ENCODE results near the gene ELP2. TPM values are rescaled to one million over a fixed set of nuclear protein-coding genes. Genes with fewer than 3 reads are reported as not detected.
"Not testable (repeated sequence)": the region's sequence is repeated elsewhere in the genome, so short reads cannot be mapped to it uniquely, and the experiment has no call there.

The ELP2 gene
- total RNA-seq, 4 donors from 2014 or later, result 46.1 to 82.4 (median 67.4) TPM

- H3K36me3 ChIP-seq, result no peaks in the 10 kb centered on the region
- peaks cover 0 to 3% (median 0%) of the 10 kb centered on the region in 4 donors for H3K9me3 ChIP-seq
- no peak for DNase-seq (ENCODE audit: low spot score in 2 of 2)
- H3K27me3 ChIP-seq, result peaks cover 0 to 4% of the 10 kb centered on the region in 2 donors
- H3K4me3 ChIP-seq, result no peak overlapping the region
- no peaks in the 10 kb centered on the region for H3K4me1 ChIP-seq
- H3K27ac ChIP-seq, result no peak overlapping the region
- WGBS, 2 donors, result 85 to 89% methylated on average over 2 of the region's 2 CpGs
- no peak for TF ChIP-seq CTCF (IDR thresholded peaks at IDR 0.05)
- no peak for TF ChIP-seq POLR2A (IDR thresholded peaks at IDR 0.05)
- no peak for TF ChIP-seq EP300 (IDR thresholded peaks at IDR 0.05)
Measured at GRCh38 chr18:36088256-36088655, 41.4 kb upstream of the ELP2 start.

DNA sequence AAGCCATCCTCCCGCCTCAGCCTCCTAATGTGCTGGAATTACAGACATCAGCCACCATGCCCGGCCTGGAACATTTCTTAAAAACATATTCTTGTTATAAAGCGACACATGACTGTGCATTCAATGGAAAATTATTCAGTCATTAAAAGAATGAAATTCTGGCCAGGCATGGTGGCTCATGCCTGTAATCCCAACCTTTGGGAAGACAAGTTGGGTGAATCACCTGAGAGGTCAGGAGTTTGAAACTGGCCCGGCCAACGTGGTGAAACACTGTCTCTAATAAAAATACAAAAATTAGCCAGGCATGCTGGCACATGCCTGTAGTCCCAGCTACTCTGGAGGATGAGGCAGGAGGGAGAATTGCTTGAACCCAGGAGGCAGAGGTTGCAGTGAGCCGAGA is 40.7 kb upstream of the ELP2 start:
- peaks cover 0 to 3% (median 0%) of the 10 kb centered on the region in 4 donors for H3K9me3 ChIP-seq
- no peak overlapping the region for H3K4me3 ChIP-seq
- no peaks in the 10 kb centered on the region for H3K4me1 ChIP-seq
- no peaks in the 10 kb centered on the region for H3K36me3 ChIP-seq
- DNase-seq (ENCODE audit: low spot score in 2 of 2), result no peak
- no peak overlapping the region for H3K27ac ChIP-seq
- WGBS, 2 donors, result 83 to 85% methylated on average over 6 of the region's 6 CpGs
- TF ChIP-seq EP300 (IDR thresholded peaks at IDR 0.05) (no peak), CTCF (IDR thresholded peaks at IDR 0.05) (no peak), POLR2A (IDR thresholded peaks at IDR 0.05) (no peak)
- H3K27me3 ChIP-seq, result peaks cover 0 to 4% of the 10 kb centered on the region in 2 donors

DNA sequence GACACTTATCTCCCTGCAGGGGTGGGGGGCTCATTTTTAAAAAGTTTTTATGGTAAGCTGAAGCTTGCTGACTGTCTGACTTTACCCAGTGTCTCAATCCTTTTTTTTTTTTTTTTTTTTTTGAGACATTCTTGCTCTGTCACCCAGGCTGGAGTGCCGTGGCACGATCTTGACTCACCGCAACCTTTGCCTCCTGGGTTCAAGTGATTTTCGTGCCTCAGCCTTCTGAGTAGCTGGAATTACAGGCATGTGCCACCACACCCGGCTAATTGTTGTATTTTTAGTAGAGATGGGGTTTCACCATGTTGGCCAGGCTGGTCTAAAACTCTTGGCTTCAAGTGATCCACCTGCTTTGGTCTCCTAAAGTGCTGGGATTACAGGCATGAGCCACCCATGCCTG is 37.6 kb upstream of the ELP2 start:
- not testable (repeated sequence) for H3K4me3 ChIP-seq; DNase-seq (ENCODE audit: low spot score in 2 of 2); H3K27ac ChIP-seq; H3K36me3 ChIP-seq; H3K9me3 ChIP-seq; H3K27me3 ChIP-seq; H3K4me1 ChIP-seq
- 58 to 68% methylated on average over 5 of the region's 5 CpGs for WGBS, 2 donors

GRCh38 chr18:36094431-36094830 is 35.3 kb upstream of the ELP2 start:
- Histone ChIP-seq H3K27me3 (no peaks in the 10 kb centered on the region), H3K4me3 (no peak overlapping the region), H3K4me1 (no peaks in the 10 kb centered on the region), H3K27ac (no peak overlapping the region), H3K9me3 (no peaks in the 10 kb centered on the region), H3K36me3 (no peaks in the 10 kb centered on the region)
- 65 to 75% methylated on average over 3 of the region's 3 CpGs for WGBS, 2 donors
- no peak for DNase-seq (ENCODE audit: low spot score in 2 of 2)
- no peak for TF ChIP-seq EP300 (IDR thresholded peaks at IDR 0.05)
- TF ChIP-seq POLR2A (IDR thresholded peaks at IDR 0.05), result no peak
- no peak for TF ChIP-seq CTCF (IDR thresholded peaks at IDR 0.05)

DNA sequence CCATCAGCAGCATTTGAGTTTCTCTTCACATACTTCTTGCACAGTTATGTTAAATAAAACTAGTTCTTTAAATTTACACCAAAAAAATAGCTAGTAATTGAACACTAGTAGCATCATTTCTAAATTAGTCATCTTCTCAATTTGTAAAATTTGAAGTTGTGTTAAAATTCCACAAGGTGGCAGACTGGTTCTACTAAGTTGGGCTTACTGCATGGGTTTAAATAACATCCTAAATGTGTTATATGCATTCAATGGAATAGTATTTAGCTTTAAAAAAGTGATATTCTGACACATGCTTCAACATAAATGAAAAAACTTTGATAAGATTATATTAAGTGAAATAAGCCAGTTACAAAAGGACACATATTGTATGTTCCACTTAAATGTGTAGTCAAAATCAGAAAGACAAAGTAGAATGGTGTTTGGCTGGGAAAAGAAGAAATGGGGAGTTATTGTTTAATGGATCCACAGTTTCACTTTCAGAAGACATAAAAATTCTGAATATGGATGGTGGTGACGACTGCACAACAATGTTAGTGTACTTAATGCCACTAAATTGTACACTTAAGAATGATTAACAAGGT is 33.7 kb upstream of the ELP2 start:
- Histone ChIP-seq H3K4me3 (no peak overlapping the region), H3K4me1 (no peaks in the 10 kb centered on the region), H3K9me3 (no peaks in the 10 kb centered on the region), H3K27ac (no peak overlapping the region), H3K27me3 (no peaks in the 10 kb centered on the region), H3K36me3 (no peaks in the 10 kb centered on the region)
- WGBS, 2 donors, result 5 to 15% methylated on average over 1 of the region's 1 CpG
- TF ChIP-seq POLR2A (IDR thresholded peaks at IDR 0.05) (no peak), CTCF (IDR thresholded peaks at IDR 0.05) (peak; percentile 32 to 61 (median 51)), EP300 (IDR thresholded peaks at IDR 0.05) (no peak)
- DNase-seq (ENCODE audit: low spot score in 2 of 2), result no peak

- peaks cover 0 to 5% (median 0%) of the 10 kb centered on the region in 4 donors for H3K9me3 ChIP-seq
- H3K4me1 ChIP-seq, result no peaks in the 10 kb centered on the region
- TF ChIP-seq CTCF (IDR thresholded peaks at IDR 0.05), result no peak
- TF ChIP-seq EP300 (IDR thresholded peaks at IDR 0.05), result no peak
- no peak for TF ChIP-seq POLR2A (IDR thresholded peaks at IDR 0.05)
- H3K27ac ChIP-seq, result no peak overlapping the region
- no peaks in the 10 kb centered on the region for H3K27me3 ChIP-seq
- no peaks in the 10 kb centered on the region for H3K36me3 ChIP-seq
- no peak for DNase-seq (ENCODE audit: low spot score in 2 of 2)
- no peak overlapping the region for H3K4me3 ChIP-seq
Measured at GRCh38 chr18:36096955-36097354, 32.7 kb upstream of the ELP2 start.
